CD14-positive monocyte (primary cell): Measurements from ENCODE around the gene RECK. TPM values are rescaled to one million over a fixed set of nuclear protein-coding genes. Genes with fewer than 3 reads are reported as not detected.
A peak's percentile ranks its signal among the peaks of the same experiment; 100 is the strongest.

ENCODE experiments used
- DNase-seq, 3 donors: peaks; one replicate each; pipeline ENCODE4 v3.0.0-alpha.2; 2011 to 2022
- H2AFZ ChIP-seq: 2 replicates; pipeline ENCODE4 v1.6.0; 2012; ENCODE audit warnings: mild to moderate bottlenecking, low read depth, low read length, inconsistent platforms; ENCODE audit not compliant: insufficient read depth, poor library complexity, severe bottlenecking
- H3K27ac ChIP-seq, 2 donors: 1 replicate in 1 of 2; 2 replicates in 1 of 2; pipeline ENCODE4 v1.5.1; 2012 to 2013; ENCODE audit warnings: low read length in 2 of 2, control low read depth in 1 of 2, inconsistent platforms in 1 of 2, low read depth in 1 of 2, mild to moderate bottlenecking in 1 of 2
- H3K27me3 ChIP-seq, 2 donors: one replicate each; pipeline versions ENCODE4 v1.6.0 to v1.6.1; 2011 to 2013; ENCODE audit warnings: low read length in 2 of 2; ENCODE audit not compliant: control insufficient read depth in 2 of 2, insufficient read depth in 2 of 2
- H3K36me3 ChIP-seq, 2 donors: replicated peaks in 1 of 2; 1 replicate in 1 of 2; 2 replicates in 1 of 2; pipeline versions ENCODE4 v1.5.1 to v1.6.1; 2012 to 2013; ENCODE audit warnings: low read length in 2 of 2, control low read depth in 1 of 2, inconsistent platforms in 1 of 2, mild to moderate bottlenecking in 1 of 2; ENCODE audit not compliant: insufficient read depth in 2 of 2, control insufficient read depth in 1 of 2
- H3K4me1 ChIP-seq, 2 donors: 1 replicate in 1 of 2; 2 replicates in 1 of 2; pipeline versions ENCODE4 v1.5.1 to v1.6.1; 2012 to 2013; ENCODE audit warnings: low read length in 2 of 2, control low read depth in 1 of 2, inconsistent platforms in 1 of 2, mild to moderate bottlenecking in 1 of 2, moderate library complexity in 1 of 2; ENCODE audit not compliant: insufficient read depth in 2 of 2, control insufficient read depth in 1 of 2
- H3K4me2 ChIP-seq: replicated peaks from 2 replicates; pipeline ENCODE3; 2012; ENCODE audit warnings: low read length, moderate library complexity, mild to moderate bottlenecking; ENCODE audit not compliant: poor library complexity, severe bottlenecking; ENCODE audit errors: extremely low read depth
- H3K4me3 ChIP-seq, 3 experiments: fragments of 200-600 bp in 1 of 3; sonication (generic) in 1 of 3; replicated peaks in 1 of 3; 1 replicate in 2 of 3; 2 replicates in 1 of 3; pipeline ENCODE4 v1.5.1; 2011 to 2013; ENCODE audit warnings: low read length in 3 of 3, mild to moderate bottlenecking in 3 of 3, control low read depth in 2 of 3, low read depth in 2 of 3, inconsistent platforms in 1 of 3, moderate library complexity in 1 of 3
- H3K79me2 ChIP-seq: 2 replicates; pipeline ENCODE4 v1.6.0; 2012; ENCODE audit warnings: mild to moderate bottlenecking, control low read depth, inconsistent platforms, low read length, moderate library complexity; ENCODE audit not compliant: insufficient read depth
- H3K9ac ChIP-seq: 2 replicates; pipeline ENCODE4 v1.6.0; 2017; ENCODE audit warnings: low read length, mild to moderate bottlenecking; ENCODE audit not compliant: insufficient read depth, poor library complexity, severe bottlenecking
- H3K9me3 ChIP-seq, 2 donors: replicated peaks in 1 of 2; 1 replicate in 1 of 2; 2 replicates in 1 of 2; pipeline versions ENCODE4 v1.5.1 to v1.6.1; 2012 to 2013; ENCODE audit warnings: low read length in 2 of 2, control low read depth in 1 of 2; ENCODE audit not compliant: control insufficient read depth in 1 of 2, insufficient read depth in 1 of 2
- H4K20me1 ChIP-seq: 2 replicates; pipeline ENCODE4 v1.6.0; 2012; ENCODE audit warnings: mild to moderate bottlenecking, low read length, control low read depth, moderate library complexity; ENCODE audit not compliant: insufficient read depth
- H3K27ac Mint-ChIP-seq, 7 donors: one replicate each; pipeline ENCODE4 v1.8.0; 2020; ENCODE audit warnings: mild to moderate bottlenecking in 7 of 7, mixed read lengths in 7 of 7, moderate library complexity in 6 of 7, inconsistent platforms in 2 of 7
- H3K27me3 Mint-ChIP-seq, 3 donors: one replicate each; pipeline ENCODE4 v1.8.0; 2021 to 2022; ENCODE audit warnings: low read depth in 3 of 3, mild to moderate bottlenecking in 3 of 3, mixed read lengths in 3 of 3, moderate library complexity in 3 of 3, inconsistent platforms in 1 of 3
- H3K36me3 Mint-ChIP-seq, 2 donors: one replicate each; pipeline ENCODE4 v1.8.0; 2020; ENCODE audit warnings: mixed read lengths in 2 of 2, inconsistent platforms in 1 of 2, mild to moderate bottlenecking in 1 of 2
- H3K4me1 Mint-ChIP-seq: one replicate; pipeline ENCODE4 v1.8.0; 2020; ENCODE audit warnings: mild to moderate bottlenecking, mixed read lengths
- H3K4me3 Mint-ChIP-seq, 2 donors: one replicate each; pipeline ENCODE4 v1.8.0; 2020; ENCODE audit warnings: mild to moderate bottlenecking in 2 of 2, mixed read lengths in 2 of 2, moderate library complexity in 1 of 2
- H3K9me3 Mint-ChIP-seq, 7 donors: one replicate each; pipeline ENCODE4 v1.8.0; 2020 to 2022; ENCODE audit warnings: mixed read lengths in 7 of 7, mild to moderate bottlenecking in 6 of 7, moderate library complexity in 6 of 7, inconsistent platforms in 2 of 7
- WGBS: methylation state at CpG from one replicate; pipeline ENCODE4 v1.1.5; 2013; ENCODE audit warnings: missing lambda C conversion rate; ENCODE audit not compliant: insufficient coverage; 5-methylcytosine and 5-hydroxymethylcytosine counted together
- intact Hi-C, 2 donors: fragments of 100-400 bp; cut with micrococcal nuclease; formaldehyde crosslinking; loops; one replicate each; pipeline versions ENCODE4 v1.15.0 to v1.15.1; 2023
- polyA plus RNA-seq, 3 donors: library from polyadenylated mRNA; depleted of rRNA in 1 of 3; unstranded in 2 of 3; stranded (reverse) in 1 of 3; fragments of 300-500 nt in 2 of 3; fragments of >200 nt in 1 of 3; fragmentation: Illumina TruSeq in 2 of 3; gene quantifications; 1 replicate in 2 of 3; 2 replicates in 1 of 3; pipeline ENCODE4 v1.2.3, GENCODE V29; 2012 to 2021
- TF ChIP-seq, protein P1 (sequence below): fragments of 200-600 bp; IDR thresholded peaks from one replicate; pipeline ENCODE4 v1.8.0; 2022; ENCODE audit warnings: antibody characterized with exemption, mild to moderate bottlenecking

Gene RECK
- polyA plus RNA-seq, 3 donors = 5.0 to 5.2 (median 5.1) TPM

DNA sequence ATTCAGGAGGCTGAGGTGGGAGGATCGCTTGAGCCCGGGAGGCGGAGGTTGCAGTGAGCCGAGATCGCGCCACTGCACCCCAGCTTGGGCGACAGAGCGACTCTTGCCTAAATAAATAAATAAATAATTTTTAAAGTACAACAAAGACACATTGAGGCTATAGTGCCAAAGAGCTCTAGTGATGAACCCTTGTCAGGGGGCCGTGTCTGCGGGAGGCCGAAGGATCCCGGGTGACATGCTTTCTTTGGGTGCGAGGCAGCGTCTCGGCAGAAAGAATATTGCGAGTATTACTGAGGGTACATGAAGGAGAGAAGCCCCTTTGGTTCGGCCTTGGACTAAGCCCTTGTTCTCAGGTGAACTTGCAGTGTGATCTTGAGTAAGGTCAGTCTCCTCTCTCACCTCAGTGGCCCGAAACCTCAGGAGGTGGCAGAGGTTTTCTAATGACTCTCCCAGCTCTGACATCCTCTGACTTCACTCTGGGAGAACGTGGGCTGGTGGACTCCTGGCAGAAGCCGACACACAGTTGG is 397 bp upstream of the RECK start:
- H3K27me3 ChIP-seq = peaks cover 0 to 3% of the 10 kb centered on the region in 2 donors
- intact Hi-C loops = loop anchor here (10.0 kb wide), 1 partner anchor 128 kb away; the partner anchor contains the start of gene CCIN (in 2 of the 2)
- peaks cover 6 to 8% (median 8%) of the 10 kb centered on the region in 3 donors for H3K27me3 Mint-ChIP-seq
- TF ChIP-seq, protein P1, sequence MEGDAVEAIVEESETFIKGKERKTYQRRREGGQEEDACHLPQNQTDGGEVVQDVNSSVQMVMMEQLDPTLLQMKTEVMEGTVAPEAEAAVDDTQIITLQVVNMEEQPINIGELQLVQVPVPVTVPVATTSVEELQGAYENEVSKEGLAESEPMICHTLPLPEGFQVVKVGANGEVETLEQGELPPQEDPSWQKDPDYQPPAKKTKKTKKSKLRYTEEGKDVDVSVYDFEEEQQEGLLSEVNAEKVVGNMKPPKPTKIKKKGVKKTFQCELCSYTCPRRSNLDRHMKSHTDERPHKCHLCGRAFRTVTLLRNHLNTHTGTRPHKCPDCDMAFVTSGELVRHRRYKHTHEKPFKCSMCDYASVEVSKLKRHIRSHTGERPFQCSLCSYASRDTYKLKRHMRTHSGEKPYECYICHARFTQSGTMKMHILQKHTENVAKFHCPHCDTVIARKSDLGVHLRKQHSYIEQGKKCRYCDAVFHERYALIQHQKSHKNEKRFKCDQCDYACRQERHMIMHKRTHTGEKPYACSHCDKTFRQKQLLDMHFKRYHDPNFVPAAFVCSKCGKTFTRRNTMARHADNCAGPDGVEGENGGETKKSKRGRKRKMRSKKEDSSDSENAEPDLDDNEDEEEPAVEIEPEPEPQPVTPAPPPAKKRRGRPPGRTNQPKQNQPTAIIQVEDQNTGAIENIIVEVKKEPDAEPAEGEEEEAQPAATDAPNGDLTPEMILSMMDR = no peak
- H3K4me1 ChIP-seq = peaks cover 18 to 20% of the 10 kb centered on the region in 2 donors
- peaks cover 28% of the 10 kb centered on the region for H3K4me1 Mint-ChIP-seq
- H3K9ac ChIP-seq = peak overlapping the region; percentile 76
- H3K79me2 ChIP-seq = peaks cover 23% of the 10 kb centered on the region
- no peaks in the 10 kb centered on the region for H3K9me3 ChIP-seq
- H3K36me3 ChIP-seq = no peaks in the 10 kb centered on the region
- peak overlapping the region; percentile 92 for H3K4me2 ChIP-seq
- no peaks in the 10 kb centered on the region for H3K36me3 Mint-ChIP-seq
- peak overlapping the region; percentile 98 for H2AFZ ChIP-seq
- peak overlapping the region in 1 of 7 donors; percentile 73 for H3K27ac Mint-ChIP-seq
- H3K9me3 Mint-ChIP-seq = no peaks in the 10 kb centered on the region
- H3K4me3 ChIP-seq = peak overlapping the region in 1 of 3 experiments; percentile 88
- 40% methylated on average over 6 of the region's 20 CpGs for WGBS
- H3K27ac ChIP-seq = no peak overlapping the region
- H4K20me1 ChIP-seq = no peaks in the 10 kb centered on the region
- no peak for DNase-seq
- peak overlapping the region; percentile 79 to 94 for H3K4me3 Mint-ChIP-seq

DNA sequence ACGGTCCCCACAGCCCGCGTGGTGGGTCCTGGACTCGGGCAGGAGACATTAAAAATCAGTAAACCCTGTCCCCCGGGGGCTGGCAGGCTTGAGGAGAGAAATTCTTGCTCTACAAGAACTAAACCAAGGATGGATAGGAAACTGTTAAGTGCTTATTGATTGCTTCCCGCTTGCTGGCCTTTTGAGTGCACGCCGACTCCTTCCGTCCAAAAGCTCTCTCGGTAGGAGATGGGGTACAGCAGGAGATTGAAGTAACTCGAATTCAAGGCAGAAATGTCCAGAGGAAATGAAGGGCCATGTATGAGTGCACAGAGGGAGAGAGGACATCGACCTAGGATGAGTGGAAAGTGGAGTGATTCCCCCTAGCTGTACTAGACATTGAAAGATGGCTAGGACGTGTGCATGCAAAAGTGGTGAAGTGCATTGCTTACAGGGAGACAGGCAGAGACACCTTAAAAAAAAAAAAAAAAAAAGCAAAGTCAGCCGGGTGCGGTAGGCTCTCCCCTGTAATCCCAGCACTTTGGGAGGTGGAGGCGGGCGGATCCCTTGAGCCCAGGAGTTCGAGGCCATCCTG is 923 bp downstream of the RECK start:
- peak overlapping the region; percentile 76 for H3K9ac ChIP-seq
- peak overlapping the region in 1 of 2 donors; percentile 39 for H3K27ac ChIP-seq
- Mint-ChIP-seq H3K4me3 (peak overlapping the region; percentile 94 to 97), H3K36me3 (no peaks in the 10 kb centered on the region), H3K27ac (peak overlapping the region in 4 of 7 donors; percentile 51 to 82 (median 75)), H3K4me1 (peaks cover 41% of the 10 kb centered on the region), H3K27me3 (peaks cover 5 to 8% (median 6%) of the 10 kb centered on the region in 3 donors), H3K9me3 (no peaks in the 10 kb centered on the region)
- DNase-seq = peak in 1 of 3 donors; percentile 3
- TF ChIP-seq, protein P1 = no peak
- H3K4me2 ChIP-seq = peak overlapping the region; percentile 92
- H3K9me3 ChIP-seq = no peaks in the 10 kb centered on the region
- no peaks in the 10 kb centered on the region for H4K20me1 ChIP-seq
- peaks cover 23% of the 10 kb centered on the region for H3K79me2 ChIP-seq
- H3K36me3 ChIP-seq = no peaks in the 10 kb centered on the region
- peak overlapping the region; percentile 98 for H2AFZ ChIP-seq
- peak overlapping the region; percentile 59 to 88 (median 68) for H3K4me3 ChIP-seq
- WGBS = 22% methylated on average over 9 of the region's 18 CpGs
- peaks cover 0 to 3% of the 10 kb centered on the region in 2 donors for H3K27me3 ChIP-seq
- intact Hi-C loops = loop anchor here (10.0 kb wide), 1 partner anchor 127 kb away; the partner anchor contains the start of gene CCIN (in 2 of the 2)
- H3K4me1 ChIP-seq = peaks cover 27 to 31% of the 10 kb centered on the region in 2 donors
